ENCODE data around the gene CHRNA1.
"Not testable (repeated sequence)": the region's sequence is repeated elsewhere in the genome, so short reads cannot be mapped to it uniquely, and the experiment has no call there.

The CHRNA1 gene

GRCh38 chr2:174718591-174718990 lies 45.7 kb downstream of the CHRNA1 start:
- DNase-seq (ENCODE audit: extremely low read depth in 1 of 2, low read depth in 1 of 2) = no peak

DNA sequence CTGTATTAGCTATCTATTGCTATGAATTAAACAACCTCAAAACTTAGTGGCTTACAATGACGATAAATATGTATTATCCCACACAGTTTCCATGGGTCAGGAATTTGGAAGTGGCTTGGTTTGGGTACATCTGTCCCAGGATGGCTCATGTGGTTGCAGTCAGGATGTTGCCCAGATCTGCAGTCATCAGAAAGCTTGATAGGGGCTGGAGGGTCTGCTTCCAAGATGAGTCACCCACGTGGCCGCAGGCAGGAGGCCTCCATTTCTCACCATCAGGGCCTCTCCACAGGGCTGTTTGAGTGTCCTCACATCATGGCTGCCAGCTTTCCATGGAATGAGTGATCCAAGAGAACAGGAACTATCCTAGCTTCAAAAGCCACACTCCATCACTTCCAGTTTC lies 46.4 kb downstream of the CHRNA1 start:
- DNase-seq (ENCODE audit: extremely low read depth in 1 of 2, low read depth in 1 of 2) = no peak

DNA sequence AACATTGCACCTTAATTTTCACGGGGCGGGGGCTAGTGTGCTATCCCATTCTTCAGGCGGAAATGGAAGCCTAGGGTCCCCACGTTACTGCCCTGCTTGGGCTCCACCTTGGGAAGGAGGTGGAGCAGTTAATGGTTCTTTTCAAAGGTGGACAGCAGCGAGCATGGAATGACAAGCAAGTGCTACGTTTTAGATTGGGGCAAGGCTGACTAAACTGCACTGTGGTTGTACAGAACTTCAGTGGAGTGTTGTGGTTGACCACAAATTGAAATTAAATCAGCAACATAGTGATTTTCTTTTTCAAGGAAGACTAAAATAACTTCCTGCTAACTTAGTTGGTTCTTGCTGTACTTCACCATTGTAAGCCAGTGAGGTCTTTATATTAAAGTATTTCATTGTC lies 47.0 kb downstream of the CHRNA1 start:
- DNase-seq (ENCODE audit: extremely low read depth in 1 of 2, low read depth in 1 of 2) = no peak

DNA sequence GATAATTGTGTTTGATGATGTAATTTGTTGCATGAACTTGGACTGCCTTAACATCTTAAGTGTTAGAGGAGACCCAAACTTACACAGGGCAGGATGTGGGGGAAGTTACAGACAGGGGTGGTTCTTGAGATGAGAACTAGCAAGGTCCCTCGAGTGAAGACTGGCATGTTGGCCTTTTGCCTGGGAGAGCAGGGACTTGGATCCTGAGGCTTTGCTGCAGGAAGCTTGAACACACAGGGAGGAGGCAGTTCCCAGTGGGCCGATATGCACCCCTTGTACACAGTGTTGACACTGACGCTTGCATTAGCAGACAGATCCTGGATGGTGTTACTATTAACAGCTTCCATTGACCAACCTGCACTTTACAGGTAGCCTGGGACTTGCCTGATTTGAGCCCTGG lies 47.5 kb downstream of the CHRNA1 start:
- DNase-seq (ENCODE audit: extremely low read depth in 1 of 2, low read depth in 1 of 2) = no peak

DNA sequence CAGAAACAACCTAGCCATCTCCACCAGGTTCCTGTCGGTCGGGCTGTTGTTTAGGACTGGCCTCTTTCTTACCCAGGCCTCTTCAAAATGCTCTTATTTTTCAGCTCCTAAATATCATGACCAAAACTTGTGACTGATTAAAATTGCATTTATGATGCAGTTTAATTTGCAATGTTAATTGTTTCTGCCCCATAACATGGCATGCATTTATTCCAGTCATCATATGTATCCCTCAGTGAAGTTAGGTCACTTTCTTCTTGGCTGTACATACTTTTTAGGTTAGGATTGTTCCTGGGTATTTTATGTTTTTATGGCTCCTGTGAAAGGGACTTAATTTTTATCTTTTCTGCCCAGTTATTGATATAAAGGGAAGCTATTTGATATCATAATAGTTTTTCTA lies 50.6 kb downstream of the CHRNA1 start:
- no peak for DNase-seq (ENCODE audit: extremely low read depth in 1 of 2, low read depth in 1 of 2)

- DNase-seq (ENCODE audit: extremely low read depth in 1 of 2, low read depth in 1 of 2) = no peak
These were observed 53.1 kb downstream of the CHRNA1 start for GRCh38 chr2:174711206-174711605.

DNA sequence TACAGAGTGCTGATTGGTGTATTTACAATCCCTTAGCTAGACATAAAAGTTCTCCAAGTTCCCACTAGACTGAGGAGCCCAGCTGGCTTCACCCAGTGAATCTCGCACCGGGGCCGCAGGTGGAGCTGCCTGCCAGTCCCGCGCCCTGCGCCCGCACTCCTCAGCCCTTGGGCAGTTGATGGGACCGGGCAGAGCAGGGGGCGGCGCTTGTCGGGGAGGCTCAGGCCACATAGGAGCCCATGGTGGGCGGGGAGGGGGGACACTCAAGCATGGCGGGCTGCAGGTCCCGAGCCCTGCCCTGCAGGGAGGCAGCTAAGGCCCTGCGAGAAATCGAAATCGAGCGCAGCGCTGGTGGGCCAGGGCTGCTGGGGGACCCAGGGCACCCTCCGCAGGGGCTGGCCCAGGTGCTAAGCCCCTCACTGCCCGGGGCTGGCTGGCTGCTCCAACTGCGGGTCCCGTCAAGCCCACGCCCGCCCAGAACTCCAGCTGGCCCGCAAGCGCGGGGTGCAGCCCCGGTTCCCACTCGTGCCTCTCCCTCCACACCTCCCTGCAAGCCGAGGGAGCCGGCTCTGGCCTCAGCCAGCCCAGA lies 54.8 kb downstream of the CHRNA1 start:
- not testable (repeated sequence) for DNase-seq (ENCODE audit: extremely low read depth in 1 of 2, low read depth in 1 of 2)

DNA sequence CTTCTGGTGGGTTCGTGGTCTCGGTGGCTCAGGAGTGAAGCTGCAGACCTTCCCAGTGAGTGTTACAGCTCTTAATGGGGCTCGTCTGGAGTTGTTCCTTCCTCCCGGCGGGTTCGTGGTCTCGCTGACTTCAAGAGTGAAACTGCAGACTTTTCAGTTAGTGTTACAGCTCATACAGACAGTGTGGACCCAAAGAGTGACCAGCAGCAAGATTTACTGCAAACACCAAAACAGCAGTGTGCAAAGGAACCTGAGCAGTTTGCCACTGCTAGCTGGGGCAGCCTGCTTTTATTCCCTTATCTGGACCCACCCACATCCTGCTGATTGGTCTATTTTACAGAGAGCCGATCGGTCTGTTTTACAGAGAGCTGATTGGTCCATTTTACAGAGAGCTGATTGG lies 55.6 kb downstream of the CHRNA1 start:
- DNase-seq (ENCODE audit: extremely low read depth in 1 of 2, low read depth in 1 of 2) = no peak

- no peak for DNase-seq (ENCODE audit: extremely low read depth in 1 of 2, low read depth in 1 of 2)
These were observed 59.0 kb downstream of the CHRNA1 start for GRCh38 chr2:174705321-174705720.

GRCh38 chr2:174704642-174705041 lies 59.6 kb downstream of the CHRNA1 start:
- no peak for DNase-seq (ENCODE audit: extremely low read depth in 1 of 2, low read depth in 1 of 2)

DNA sequence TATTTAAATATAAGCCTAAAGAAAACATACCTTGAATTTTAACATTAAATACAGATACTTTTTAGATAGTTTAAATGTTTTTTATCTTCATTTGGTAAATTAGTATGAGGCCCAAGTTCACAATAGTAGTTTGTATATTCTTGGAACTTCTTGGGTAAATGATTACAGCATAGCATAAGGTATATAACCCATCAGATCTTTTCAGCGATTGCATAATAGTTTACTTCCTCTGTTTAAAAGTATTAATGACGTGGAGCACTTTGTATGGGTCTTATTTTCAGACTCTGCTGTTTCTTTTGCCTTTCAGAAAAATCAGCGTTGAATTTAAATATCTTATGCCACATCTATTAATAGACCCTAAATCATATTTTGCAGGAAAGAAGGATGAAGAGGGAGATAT lies 60.2 kb downstream of the CHRNA1 start:
- no peak for DNase-seq (ENCODE audit: extremely low read depth in 1 of 2, low read depth in 1 of 2)

DNA sequence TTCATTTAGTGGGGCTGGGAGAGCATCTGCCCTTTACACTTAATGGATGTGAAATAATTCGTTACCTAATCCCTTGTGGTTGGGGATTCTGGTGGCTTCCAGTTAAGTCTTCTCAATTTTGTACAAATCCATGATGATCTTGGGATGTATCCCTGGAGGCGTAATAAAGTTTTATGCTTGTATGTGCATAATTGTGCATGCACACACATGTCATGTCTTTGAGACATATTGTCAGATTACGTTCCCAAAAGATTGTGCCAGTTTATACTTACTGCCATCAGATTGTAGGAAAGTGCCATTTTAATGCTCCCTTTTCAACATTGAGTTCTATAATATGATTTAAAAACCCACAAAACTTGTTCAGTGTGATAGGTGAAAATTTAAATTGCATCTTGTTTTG lies 60.8 kb downstream of the CHRNA1 start:
- no peak for DNase-seq (ENCODE audit: extremely low read depth in 1 of 2, low read depth in 1 of 2)

DNA sequence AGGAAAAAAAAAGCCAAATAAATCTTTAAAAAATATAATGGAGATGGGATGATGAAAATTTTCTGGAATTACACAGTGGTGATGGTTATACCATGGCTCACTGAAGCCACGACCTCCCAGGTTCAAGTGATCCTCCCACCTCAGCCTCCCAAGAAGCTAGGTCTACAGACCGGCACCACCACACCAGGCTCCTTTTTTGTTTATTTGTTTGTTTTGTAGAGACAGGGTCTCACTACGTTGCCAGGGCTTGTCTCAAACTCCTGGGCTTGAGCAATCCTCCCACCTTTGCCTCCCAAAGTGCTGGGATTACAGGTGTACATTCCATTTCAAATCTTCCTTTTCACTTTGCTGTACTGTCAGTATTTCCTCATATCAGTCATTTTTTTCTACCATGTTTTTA lies 61.7 kb downstream of the CHRNA1 start:
- DNase-seq (ENCODE audit: extremely low read depth in 1 of 2, low read depth in 1 of 2) = no peak

- no peak for DNase-seq (ENCODE audit: extremely low read depth in 1 of 2, low read depth in 1 of 2)
These were observed 64.1 kb downstream of the CHRNA1 start for GRCh38 chr2:174699993-174700766.
